Body of pancreas (tissue), 4 donors: ENCODE data around the gene NCOA1. TPM values are rescaled to one million over a fixed set of nuclear protein-coding genes. Genes with fewer than 3 reads are reported as not detected.

Source experiments
- ATAC-seq: fragments of 150-250 bp; one replicate; pipeline ENCODE4 v1.9.1; 2016
- DNase-seq, 4 donors: peaks; one replicate each; pipeline ENCODE4 v3.0.0-alpha.2; 2019
- H3K27ac ChIP-seq, 4 donors: fragments of 200-600 bp; sonication (generic); 1 replicate in 3 of 4; 2 replicates in 1 of 4; pipeline versions ENCODE4 v1.5.1 to v1.6.1; 2016 to 2019; ENCODE audit warnings: mild to moderate bottlenecking in 1 of 4, mixed read lengths in 1 of 4, moderate library complexity in 1 of 4
- H3K27me3 ChIP-seq, 2 donors: fragments of 200-600 bp; sonication (generic); one replicate each; pipeline ENCODE4 v1.6.0; 2016; ENCODE audit warnings: mild to moderate bottlenecking in 1 of 2
- H3K36me3 ChIP-seq, 2 donors: fragments of 200-600 bp; sonication (generic); replicated peaks in 1 of 2; 2 replicates each; pipeline ENCODE4 v1.5.1; 2016; ENCODE audit warnings: low read depth in 2 of 2; ENCODE audit not compliant: insufficient read depth in 1 of 2
- H3K4me1 ChIP-seq: fragments of 200-600 bp; sonication (generic); one replicate; pipeline ENCODE4 v1.6.0; 2016
- H3K4me3 ChIP-seq, 2 donors: fragments of 200-600 bp; sonication (generic); 1 replicate in 1 of 2; 2 replicates in 1 of 2; pipeline ENCODE4 v1.5.1; 2016 to 2019
- H3K9me3 ChIP-seq, 3 donors: fragments of 200-600 bp; sonication (generic); 1 replicate in 2 of 3; 2 replicates in 1 of 3; pipeline ENCODE4 v1.5.1; 2016
- CTCF ChIP-seq, 7 experiments: fragments of 450-650 bp in 4 of 7; fragments of 200-600 bp in 3 of 7; sonication (generic) in 3 of 7; IDR thresholded peaks; one replicate each; pipeline ENCODE4 v1.5.1; 2016 to 2019; ENCODE audit warnings: antibody characterized with exemption in 7 of 7
- POLR2A ChIP-seq, 3 donors: fragments of 450-650 bp; IDR thresholded peaks; one replicate each; pipeline ENCODE4 v1.6.1; 2016; ENCODE audit warnings: antibody characterized with exemption in 3 of 3, mild to moderate bottlenecking in 2 of 3
- WGBS, 2 donors: methylation state at CpG; one replicate each; pipeline ENCODE4 v1.1.5; 2017; 5-methylcytosine and 5-hydroxymethylcytosine counted together
- intact Hi-C: fragments of 100-400 bp; cut with DNase I; formaldehyde crosslinking; loops from one replicate; pipeline ENCODE4 v1.15.1; 2023
- total RNA-seq, 2 donors: library from RNA; depleted of rRNA; stranded (reverse); fragments of >200 nt; gene quantifications; one replicate each; pipeline ENCODE4 v1.1.0, GENCODE V29; 2016

NCOA1 gene
- total RNA-seq, 2 donors from 2014 or later, result 22.1 to 38.7 TPM

- Histone ChIP-seq H3K4me3 (no peak overlapping the region), H3K27me3 (no peaks in the 10 kb centered on the region), H3K9me3 (no peaks in the 10 kb centered on the region), H3K27ac (no peak overlapping the region), H3K4me1 (no peaks in the 10 kb centered on the region), H3K36me3 (no peaks in the 10 kb centered on the region)
- no peak for DNase-seq
- no peak for TF ChIP-seq POLR2A (IDR thresholded peaks at IDR 0.05)
- no peak for TF ChIP-seq CTCF (IDR thresholded peaks at IDR 0.05)
- no peak for ATAC-seq
- intact Hi-C loops, result no loop called here
These were observed 17.4 kb upstream of the NCOA1 start for GRCh38 chr2:24473626-24474025.

GRCh38 chr2:24474053-24474452, 17.0 kb upstream of the NCOA1 start:
- no peaks in the 10 kb centered on the region for H3K4me1 ChIP-seq
- ATAC-seq (no peak), DNase-seq (no peak)
- H3K4me3 ChIP-seq, result no peak overlapping the region
- WGBS, 2 donors, result 89 to 96% methylated on average over 5 of the region's 5 CpGs
- intact Hi-C loops, result no loop called here
- no peaks in the 10 kb centered on the region for H3K27me3 ChIP-seq
- no peaks in the 10 kb centered on the region for H3K9me3 ChIP-seq
- TF ChIP-seq POLR2A (IDR thresholded peaks at IDR 0.05) (no peak), CTCF (IDR thresholded peaks at IDR 0.05) (no peak)
- no peak overlapping the region for H3K27ac ChIP-seq
- no peaks in the 10 kb centered on the region for H3K36me3 ChIP-seq

- H3K27me3 ChIP-seq, result no peaks in the 10 kb centered on the region
- WGBS, 2 donors, result 73 to 74% methylated on average over 6 of the region's 6 CpGs
- H3K4me3 ChIP-seq, result no peak overlapping the region
- no peak overlapping the region for H3K27ac ChIP-seq
- intact Hi-C loops, result no loop called here
- no peaks in the 10 kb centered on the region for H3K36me3 ChIP-seq
- no peaks in the 10 kb centered on the region for H3K9me3 ChIP-seq
- no peak for DNase-seq
- ATAC-seq, result no peak
- TF ChIP-seq POLR2A (IDR thresholded peaks at IDR 0.05), result no peak
- no peak for TF ChIP-seq CTCF (IDR thresholded peaks at IDR 0.05)
- no peaks in the 10 kb centered on the region for H3K4me1 ChIP-seq
These were observed 13.8 kb upstream of the NCOA1 start for GRCh38 chr2:24477229-24477628.

- Histone ChIP-seq H3K9me3 (no peaks in the 10 kb centered on the region), H3K4me3 (no peak overlapping the region), H3K4me1 (no peaks in the 10 kb centered on the region), H3K27me3 (no peaks in the 10 kb centered on the region), H3K36me3 (no peaks in the 10 kb centered on the region), H3K27ac (no peak overlapping the region)
- WGBS, 2 donors, result 58 to 63% methylated on average over 3 of the region's 3 CpGs
- TF ChIP-seq POLR2A (IDR thresholded peaks at IDR 0.05) (no peak), CTCF (IDR thresholded peaks at IDR 0.05) (no peak)
- ATAC-seq, result no peak
- intact Hi-C loops, result no loop called here
- no peak for DNase-seq
These were observed 12.8 kb upstream of the NCOA1 start for GRCh38 chr2:24478243-24478642.

GRCh38 chr2:24480245-24480644, 10.8 kb upstream of the NCOA1 start:
- intact Hi-C loops, result no loop called here
- ATAC-seq, result no peak
- WGBS, 2 donors, result 78 to 88% methylated on average over 4 of the region's 4 CpGs
- TF ChIP-seq POLR2A (IDR thresholded peaks at IDR 0.05) (no peak), CTCF (IDR thresholded peaks at IDR 0.05) (no peak)
- no peak overlapping the region for H3K27ac ChIP-seq
- DNase-seq, result no peak
- H3K27me3 ChIP-seq, result no peaks in the 10 kb centered on the region
- H3K4me1 ChIP-seq, result no peaks in the 10 kb centered on the region
- no peak overlapping the region for H3K4me3 ChIP-seq
- no peaks in the 10 kb centered on the region for H3K9me3 ChIP-seq
- no peaks in the 10 kb centered on the region for H3K36me3 ChIP-seq
